Heart right ventricle (tissue), 16 donors: ENCODE measurements around the gene CDK5RAP2. TPM values are rescaled to one million over a fixed set of nuclear protein-coding genes. Genes with fewer than 3 reads are reported as not detected.

Source experiments
- ATAC-seq, 8 donors: fragments of 200-7000 bp; cut with Tn5 transposase; one replicate each; pipeline ENCODE4 v1.9.1; 2020; ENCODE audit warnings: mild to moderate bottlenecking in 8 of 8, moderate library complexity in 8 of 8, moderate number of reproducible peaks in 1 of 8
- DNase-seq, 2 donors: peaks; one replicate each; pipeline ENCODE4 v3.0.0-alpha.2; 2020
- H3K27ac ChIP-seq, 10 donors: fragments of 200-600 bp; sonication (generic) in 2 of 10; one replicate each; pipeline versions ENCODE4 v1.5.0 to v1.8.0; 2020 to 2022; ENCODE audit warnings: mild to moderate bottlenecking in 3 of 10
- H3K27me3 ChIP-seq, 7 donors: fragments of 200-600 bp; one replicate each; pipeline ENCODE4 v1.8.0; 2021 to 2022; ENCODE audit warnings: mild to moderate bottlenecking in 2 of 7
- H3K36me3 ChIP-seq, 9 donors: fragments of 200-600 bp; sonication (generic) in 1 of 9; one replicate each; pipeline versions ENCODE4 v1.5.0 to v1.8.0; 2020 to 2022; ENCODE audit warnings: mild to moderate bottlenecking in 2 of 9
- H3K4me1 ChIP-seq, 9 donors: fragments of 200-600 bp; sonication (generic) in 1 of 9; one replicate each; pipeline versions ENCODE4 v1.5.0 to v1.8.0; 2020 to 2022; ENCODE audit warnings: mild to moderate bottlenecking in 4 of 9
- H3K4me3 ChIP-seq, 10 donors: fragments of 200-600 bp; sonication (generic) in 2 of 10; one replicate each; pipeline versions ENCODE4 v1.5.0 to v1.8.0; 2020 to 2022; ENCODE audit warnings: mild to moderate bottlenecking in 7 of 10, moderate library complexity in 2 of 10
- H3K9me3 ChIP-seq, 11 donors: fragments of 200-600 bp in 10 of 11; sonication (generic) in 2 of 11; one replicate each; pipeline versions ENCODE4 v1.5.0 to v1.8.0; 2013 to 2022; ENCODE audit warnings: mild to moderate bottlenecking in 2 of 11, control low read depth in 1 of 11, moderate library complexity in 1 of 11
- WGBS, 2 donors: extraction: QIAGEN DNeasy Blood & Tissue Kit; methylation state at CpG; one replicate each; pipeline ENCODE4 v1.1.7; 2013; ENCODE audit warnings: inconsistent platforms in 1 of 2; 5-methylcytosine and 5-hydroxymethylcytosine counted together
- intact Hi-C, 10 donors: fragments of 100-400 bp; cut with DNase I; formaldehyde crosslinking; loops; one replicate each; pipeline versions ENCODE4 v1.11.1 to v1.14.2; 2022
- polyA plus RNA-seq, 2 donors: library from polyadenylated mRNA; stranded (reverse); fragments of 200-250 nt; gene quantifications; one replicate each; pipeline ENCODE4 v1.2.3, GENCODE V29; 2013
- total RNA-seq, 10 donors: library from RNA; stranded (reverse); fragmentation: NEBNext Ultra II Directional in 3 of 10; extraction: Animal tissue kit (Norgen Biotek cat#: 25700) in 3 of 10; gene quantifications; one replicate each; pipeline versions ENCODE4 v1.2.1 to v1.2.4, GENCODE V29; 2021 to 2023
- TF ChIP-seq, protein P1 (sequence below), 9 donors: fragments of 200-600 bp; sonication (generic) in 2 of 9; IDR thresholded peaks; one replicate each; pipeline versions ENCODE4 v1.5.0 to v1.8.0; 2021 to 2022; ENCODE audit warnings: antibody characterized with exemption in 9 of 9, mild to moderate bottlenecking in 5 of 9, moderate library complexity in 1 of 9
- donor health status: Arrhythmogenic right ventricular cardiomyopathy.
- donor health status: ischemic (EF 13 %, LVEDD 7.1; RV severe dilation, severe dysfunction).
- donor health status: healthy with polysubstance abuse.
- donor health status: DM: no; HTN: yes; CAD: no.
- donor health status: DM: no; HTN: no; CAD: no.
- donor health status: ischemic (EF 25% LVEDD 6.9; RV normal size, moderate dysfunction).
- donor health status: ischemic (EF 25% LVEDD 5.7; RV mildly dilated, moderate dysfunction).
- donor health status: healthy.
- donor health status: DM: yes; HTN: yes; CAD: no.
- donor health status: Ischemic cardiomyopathy.
- donor health status: ischemic (EF 35%, LVEDD 5.7; RV mildly dilated, moderate dysfunction).
- donor health status: nonischemic (EF 11% LVEDD 7.7; RV severe dilation, severe dysfunction).
- donor health status: DM: yes; HTN: yes; CAD: no.
- donor health status: PGD.
- donor health status: ischemic (EF 29% LVEDD 5.4; RV normal size, mild dysfunction).
- donor health status: nonischemic (EF 23%, LVEDD 6.1; RV moderate dilation, normal function).

The CDK5RAP2 gene
- total and polyA plus RNA-seq, 12 donors = 21.6 to 80.1 (median 53.4) TPM

- Histone ChIP-seq H3K4me3 (no peak overlapping the region), H3K4me1 (peaks cover 0 to 23% (median 0%) of the 10 kb centered on the region in 9 donors), H3K9me3 (no peaks in the 10 kb centered on the region), H3K27ac (no peak overlapping the region), H3K36me3 (peaks cover 0 to 73% (median 8%) of the 10 kb centered on the region in 9 donors), H3K27me3 (no peaks in the 10 kb centered on the region)
- intact Hi-C loops = no loop called here
- WGBS, 2 donors = 44 to 67% methylated on average over 4 of the region's 4 CpGs
- TF ChIP-seq, protein P1, sequence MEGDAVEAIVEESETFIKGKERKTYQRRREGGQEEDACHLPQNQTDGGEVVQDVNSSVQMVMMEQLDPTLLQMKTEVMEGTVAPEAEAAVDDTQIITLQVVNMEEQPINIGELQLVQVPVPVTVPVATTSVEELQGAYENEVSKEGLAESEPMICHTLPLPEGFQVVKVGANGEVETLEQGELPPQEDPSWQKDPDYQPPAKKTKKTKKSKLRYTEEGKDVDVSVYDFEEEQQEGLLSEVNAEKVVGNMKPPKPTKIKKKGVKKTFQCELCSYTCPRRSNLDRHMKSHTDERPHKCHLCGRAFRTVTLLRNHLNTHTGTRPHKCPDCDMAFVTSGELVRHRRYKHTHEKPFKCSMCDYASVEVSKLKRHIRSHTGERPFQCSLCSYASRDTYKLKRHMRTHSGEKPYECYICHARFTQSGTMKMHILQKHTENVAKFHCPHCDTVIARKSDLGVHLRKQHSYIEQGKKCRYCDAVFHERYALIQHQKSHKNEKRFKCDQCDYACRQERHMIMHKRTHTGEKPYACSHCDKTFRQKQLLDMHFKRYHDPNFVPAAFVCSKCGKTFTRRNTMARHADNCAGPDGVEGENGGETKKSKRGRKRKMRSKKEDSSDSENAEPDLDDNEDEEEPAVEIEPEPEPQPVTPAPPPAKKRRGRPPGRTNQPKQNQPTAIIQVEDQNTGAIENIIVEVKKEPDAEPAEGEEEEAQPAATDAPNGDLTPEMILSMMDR (IDR thresholded peaks at IDR 0.05) = no peak
- no peak for ATAC-seq
- no peak for DNase-seq
These were observed 133.3 kb downstream of the CDK5RAP2 start for GRCh38 chr9:120446671-120447070.

DNA sequence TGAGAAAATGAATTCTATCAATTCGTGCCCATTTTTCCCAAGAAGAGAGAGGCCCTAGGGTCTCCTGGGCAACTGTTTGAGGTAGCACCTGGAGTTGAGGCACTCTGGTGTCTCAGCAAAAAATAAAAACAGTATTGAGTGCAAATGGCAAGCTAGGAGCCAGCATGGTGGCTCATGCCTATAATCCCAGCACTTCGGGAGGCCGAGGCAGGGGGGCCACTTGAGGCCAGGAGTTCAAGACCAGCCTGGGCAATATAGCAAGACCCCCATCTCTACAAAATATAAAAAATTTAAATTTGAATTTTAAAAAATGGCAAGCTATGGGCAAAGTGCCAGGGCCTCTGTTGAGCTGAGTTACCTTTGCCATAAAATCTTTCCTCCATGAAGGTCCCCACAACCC lies 136.0 kb downstream of the CDK5RAP2 start:
- no peak overlapping the region for H3K27ac ChIP-seq
- H3K4me1 ChIP-seq = peaks cover 0 to 30% (median 0%) of the 10 kb centered on the region in 9 donors
- ATAC-seq (no peak), DNase-seq (no peak)
- no peaks in the 10 kb centered on the region for H3K9me3 ChIP-seq
- intact Hi-C loops = no loop called here
- H3K4me3 ChIP-seq = no peak overlapping the region
- TF ChIP-seq, protein P1 (IDR thresholded peaks at IDR 0.05) = no peak
- H3K27me3 ChIP-seq = no peaks in the 10 kb centered on the region
- WGBS, 2 donors = 91 to 95% methylated on average over 3 of the region's 3 CpGs
- H3K36me3 ChIP-seq = peaks cover 0 to 83% (median 14%) of the 10 kb centered on the region in 9 donors

DNA sequence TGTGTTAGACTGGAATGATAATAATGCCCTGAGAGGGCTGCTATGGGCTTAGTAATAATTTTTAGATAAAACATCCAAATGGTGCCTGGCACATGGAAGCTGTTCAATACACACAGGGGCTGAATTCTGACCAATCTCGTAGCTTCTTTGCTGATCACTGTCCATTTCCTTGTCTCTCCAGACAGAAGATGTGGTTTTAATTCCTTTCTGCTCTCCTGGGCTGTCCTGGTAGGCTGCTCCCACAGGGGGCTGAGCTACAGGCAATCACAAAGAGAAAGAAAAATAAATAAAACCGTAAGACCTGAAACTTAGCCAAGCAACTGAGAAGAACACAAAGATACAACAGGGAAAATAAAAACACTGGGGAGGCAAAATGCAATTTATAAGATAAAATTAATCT lies 136.5 kb downstream of the CDK5RAP2 start:
- DNase-seq (no peak), ATAC-seq (no peak)
- Histone ChIP-seq H3K36me3 (peaks cover 0 to 88% (median 19%) of the 10 kb centered on the region in 9 donors), H3K4me1 (peaks cover 0 to 35% (median 0%) of the 10 kb centered on the region in 9 donors), H3K27me3 (no peaks in the 10 kb centered on the region), H3K4me3 (no peak overlapping the region), H3K9me3 (no peaks in the 10 kb centered on the region), H3K27ac (no peak overlapping the region)
- intact Hi-C loops = no loop called here
- 71 to 75% methylated on average over 2 of the region's 2 CpGs for WGBS, 2 donors
- TF ChIP-seq, protein P1 (IDR thresholded peaks at IDR 0.05) = no peak

DNA sequence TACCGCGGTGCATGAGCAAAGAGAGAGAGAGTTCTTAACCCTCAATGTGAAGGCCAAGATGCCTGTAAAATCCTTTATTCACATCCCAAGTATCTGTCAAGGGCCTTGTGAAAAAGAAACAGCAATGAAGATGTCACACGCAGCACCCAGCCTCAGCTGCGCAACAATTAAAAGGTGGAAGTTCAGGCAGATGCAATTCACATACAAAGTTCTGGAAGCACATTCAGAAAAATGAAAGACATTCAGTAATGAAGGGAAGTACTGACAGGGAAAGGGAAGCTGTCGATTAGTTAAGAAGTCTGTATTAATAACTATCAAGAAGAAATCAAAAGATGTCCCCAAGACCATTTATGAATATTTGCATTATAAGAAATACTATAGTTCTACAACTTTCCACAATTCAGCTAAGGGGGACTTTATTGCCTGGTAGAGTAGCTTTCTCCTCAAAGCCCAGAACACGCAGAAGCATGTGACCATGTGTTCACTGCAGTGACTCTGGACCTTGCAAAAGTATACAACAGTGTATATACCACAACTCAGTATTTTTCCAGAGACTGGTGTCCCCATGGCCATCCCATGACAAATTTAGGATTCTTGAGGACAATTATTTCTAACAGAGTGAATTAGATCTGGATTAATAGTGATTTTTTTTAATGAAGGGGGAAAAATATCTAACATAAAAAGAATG lies 137.5 kb downstream of the CDK5RAP2 start:
- intact Hi-C loops = no loop called here
- H3K4me3 ChIP-seq = no peak overlapping the region
- peak overlapping the region in 1 of 10 donors; percentile 60 for H3K27ac ChIP-seq
- H3K4me1 ChIP-seq = peaks cover 0 to 45% (median 0%) of the 10 kb centered on the region in 9 donors
- H3K36me3 ChIP-seq = peaks cover 0 to 91% (median 16%) of the 10 kb centered on the region in 9 donors
- no peak for DNase-seq
- 85 to 86% methylated on average over 6 of the region's 6 CpGs for WGBS, 2 donors
- no peaks in the 10 kb centered on the region for H3K27me3 ChIP-seq
- no peaks in the 10 kb centered on the region for H3K9me3 ChIP-seq
- ATAC-seq = no peak
- TF ChIP-seq, protein P1 (IDR thresholded peaks at IDR 0.05) = no peak
